Kidney glomerular epithelial cell (primary cell): ENCODE results near the gene SLIT3.

Source experiments
- DNase-seq: peaks from one replicate; lab custom pipeline; 2025; lab: John Stamatoyannopoulos, UW

SLIT3 gene

DNA sequence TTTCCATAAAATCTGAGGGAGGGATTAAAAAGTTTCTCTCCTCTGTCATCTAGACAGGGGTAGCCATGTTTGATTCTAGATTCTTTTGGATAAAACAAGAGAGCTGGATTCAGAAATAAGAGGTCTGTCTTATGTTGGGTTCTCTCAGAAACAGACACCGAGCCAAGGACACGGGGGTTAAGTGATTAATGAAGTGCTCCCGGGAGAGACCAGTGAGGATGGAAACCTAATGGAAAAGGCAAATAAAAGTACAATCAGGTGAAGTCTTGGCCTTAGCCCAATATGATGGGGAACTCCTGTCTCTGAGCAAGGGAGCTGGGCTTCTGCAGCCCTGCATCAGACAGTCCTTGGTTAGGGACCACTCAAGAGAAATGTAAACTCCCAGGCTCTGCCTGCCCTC, 413.0 kb downstream of the SLIT3 start:
- no peak for DNase-seq

GRCh38 chr5:168886157-168886556, 414.8 kb downstream of the SLIT3 start:
- no peak for DNase-seq

- no peak for DNase-seq
Measured at GRCh38 chr5:168885324-168886120, 415.4 kb downstream of the SLIT3 start.

- no peak for DNase-seq
Measured at GRCh38 chr5:168883991-168884390, 416.9 kb downstream of the SLIT3 start.

- no peak for DNase-seq
Measured at GRCh38 chr5:168883281-168883741, 417.6 kb downstream of the SLIT3 start.

- no peak for DNase-seq
Measured at GRCh38 chr5:168882283-168882682, 418.7 kb downstream of the SLIT3 start.

DNA sequence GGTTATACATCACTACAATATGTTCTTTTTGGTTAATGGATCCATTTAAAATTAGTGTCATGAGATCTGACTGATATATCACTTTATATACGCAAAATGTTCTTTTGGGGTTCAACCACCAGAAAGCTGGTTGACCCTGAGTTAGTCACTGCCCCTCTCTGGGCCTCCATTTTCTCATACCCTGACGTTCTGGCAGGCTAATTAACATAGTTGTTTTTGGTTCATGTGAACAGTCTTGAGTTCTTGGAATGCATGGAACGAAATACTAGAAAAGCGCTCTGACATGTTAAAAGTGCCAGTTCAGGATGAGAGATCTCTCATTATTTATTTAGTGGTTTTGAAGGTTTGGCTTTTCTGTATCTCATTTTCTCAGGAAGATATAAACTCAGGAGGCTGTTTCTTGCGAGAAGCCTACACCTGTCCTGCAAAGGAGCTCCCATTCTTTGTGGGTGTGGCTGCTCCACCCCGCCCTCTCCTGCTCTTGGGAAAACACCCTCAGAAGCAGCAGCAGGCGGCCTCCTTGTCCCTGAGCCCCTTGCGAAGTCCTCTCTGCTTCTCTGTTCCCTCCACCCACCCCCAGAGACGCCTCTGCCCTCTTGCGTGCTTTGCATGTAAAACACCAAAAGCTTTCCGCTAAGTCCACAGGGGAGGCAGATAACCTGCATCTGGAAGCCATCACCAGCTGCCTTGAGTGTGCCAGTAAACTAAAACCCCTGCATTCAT, 419.4 kb downstream of the SLIT3 start:
- peak; percentile 47 for DNase-seq

DNA sequence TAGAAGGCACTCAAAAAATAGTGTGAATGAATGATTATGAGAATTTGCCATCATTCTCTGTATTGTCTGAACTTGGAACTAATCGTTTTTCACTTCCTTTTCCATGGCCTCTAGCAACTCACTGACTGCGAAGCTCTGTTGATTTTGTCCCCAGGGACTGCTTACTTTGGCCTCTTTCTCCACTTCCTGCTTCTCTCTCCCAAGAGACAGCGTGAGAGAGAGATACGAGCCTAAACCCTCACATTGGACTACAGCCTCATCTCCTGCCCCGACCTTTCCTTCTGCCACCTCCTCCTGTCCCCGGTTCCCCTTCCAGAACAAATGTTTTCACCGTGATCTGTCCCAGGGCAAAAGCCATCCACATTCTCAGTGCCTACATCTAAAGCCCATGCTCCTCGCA, 421.0 kb downstream of the SLIT3 start:
- DNase-seq, result peak; percentile 15

- no peak for DNase-seq
Measured at GRCh38 chr5:168879331-168879730, 421.6 kb downstream of the SLIT3 start.

GRCh38 chr5:168878135-168878745, 422.7 kb downstream of the SLIT3 start:
- no peak for DNase-seq

DNA sequence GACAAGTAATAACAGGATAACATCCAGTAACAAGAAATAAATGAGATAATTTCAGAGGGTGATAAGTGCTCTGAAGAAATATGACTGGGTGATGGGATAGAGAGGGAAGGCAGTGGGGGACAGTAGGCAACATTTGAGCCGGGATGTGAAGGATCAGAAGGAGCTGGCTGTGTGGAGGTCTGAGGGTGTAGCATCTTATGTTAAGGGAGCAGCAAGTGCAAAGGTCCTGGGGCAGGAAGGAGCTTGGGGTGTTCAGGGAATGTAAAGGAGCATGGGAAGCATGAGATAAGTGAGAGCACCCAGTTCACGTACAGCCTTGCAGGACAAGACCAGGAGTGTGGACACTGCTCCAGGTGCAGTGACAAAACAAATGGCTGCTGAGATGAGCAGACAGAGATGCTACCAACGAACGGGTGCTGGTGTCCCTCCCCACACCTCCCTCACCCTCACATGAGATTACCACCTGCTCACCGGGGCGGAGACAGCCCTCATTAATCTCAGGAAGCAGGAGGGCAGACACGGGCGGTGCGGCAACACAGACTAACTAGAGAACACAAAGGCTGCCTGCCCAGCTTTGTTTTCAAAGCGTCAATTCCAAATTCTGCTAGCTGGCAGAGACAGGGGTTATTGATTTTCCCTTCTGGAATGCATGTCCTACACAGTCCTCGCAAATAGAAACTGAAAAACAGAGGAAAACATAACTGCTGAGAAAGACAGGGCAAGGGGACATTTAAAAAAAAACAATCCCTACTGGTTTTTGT, 423.6 kb downstream of the SLIT3 start:
- peak; percentile 4 for DNase-seq

DNA sequence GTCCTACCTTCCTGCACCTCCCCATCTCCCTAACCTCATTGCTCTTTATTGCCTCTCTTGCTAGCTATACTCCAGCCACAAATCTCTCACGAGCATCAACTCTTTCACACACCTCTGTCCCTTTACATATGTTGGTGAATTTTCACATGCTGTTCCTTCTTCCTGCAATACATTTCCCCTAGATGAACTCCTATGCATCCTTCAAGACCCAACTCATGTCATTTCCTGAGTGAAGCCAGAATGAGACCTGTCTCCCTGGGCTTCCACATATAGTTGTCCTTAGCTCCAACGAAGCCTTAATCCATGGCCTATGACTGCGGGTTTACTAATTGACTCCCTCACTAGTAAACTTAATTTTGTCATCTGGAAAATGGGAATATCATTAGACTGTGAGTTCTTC, 424.5 kb downstream of the SLIT3 start:
- DNase-seq, result no peak

DNA sequence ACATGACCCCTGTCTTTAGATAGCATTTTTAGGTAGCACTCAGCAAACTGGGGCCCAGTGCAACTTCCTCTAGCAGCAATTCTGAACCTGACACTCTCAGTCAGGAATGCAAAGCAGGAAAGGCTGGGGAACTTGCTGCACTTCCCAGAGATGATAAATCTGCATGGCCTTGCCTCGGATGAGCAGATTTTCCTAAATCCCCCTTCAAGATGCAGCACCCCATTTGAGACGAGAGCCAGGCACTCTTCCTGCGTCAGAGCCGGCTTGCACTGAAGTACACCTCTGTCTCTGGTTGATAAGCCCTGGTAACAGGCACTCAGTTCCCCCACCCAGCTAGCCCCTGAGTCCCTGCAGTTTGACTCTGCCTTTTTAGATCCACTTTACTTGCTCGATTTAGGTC, 425.1 kb downstream of the SLIT3 start:
- no peak for DNase-seq

- DNase-seq, result peak; percentile 20
Measured at GRCh38 chr5:168874713-168875380, 426.1 kb downstream of the SLIT3 start.

DNA sequence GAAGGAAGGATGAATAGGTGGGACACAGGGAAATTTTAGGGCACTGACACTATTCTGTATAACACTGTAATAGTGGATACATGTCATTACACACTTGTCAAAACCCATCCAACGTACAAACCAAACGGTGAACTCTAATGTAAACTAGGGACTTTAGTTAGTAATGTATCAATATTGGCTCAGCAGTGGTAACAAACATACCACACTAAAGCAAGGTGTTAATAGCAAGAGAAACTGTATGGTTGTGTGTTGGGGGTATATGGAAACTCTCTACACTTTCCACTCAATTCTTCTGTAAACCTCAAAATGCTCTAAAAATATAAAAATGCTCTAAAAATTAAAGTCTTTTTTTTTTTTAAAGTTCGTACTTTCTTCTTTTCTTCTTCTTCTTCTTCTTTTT, 428.7 kb downstream of the SLIT3 start:
- DNase-seq, result no peak

GRCh38 chr5:168870910-168871309, 430.0 kb downstream of the SLIT3 start:
- no peak for DNase-seq

DNA sequence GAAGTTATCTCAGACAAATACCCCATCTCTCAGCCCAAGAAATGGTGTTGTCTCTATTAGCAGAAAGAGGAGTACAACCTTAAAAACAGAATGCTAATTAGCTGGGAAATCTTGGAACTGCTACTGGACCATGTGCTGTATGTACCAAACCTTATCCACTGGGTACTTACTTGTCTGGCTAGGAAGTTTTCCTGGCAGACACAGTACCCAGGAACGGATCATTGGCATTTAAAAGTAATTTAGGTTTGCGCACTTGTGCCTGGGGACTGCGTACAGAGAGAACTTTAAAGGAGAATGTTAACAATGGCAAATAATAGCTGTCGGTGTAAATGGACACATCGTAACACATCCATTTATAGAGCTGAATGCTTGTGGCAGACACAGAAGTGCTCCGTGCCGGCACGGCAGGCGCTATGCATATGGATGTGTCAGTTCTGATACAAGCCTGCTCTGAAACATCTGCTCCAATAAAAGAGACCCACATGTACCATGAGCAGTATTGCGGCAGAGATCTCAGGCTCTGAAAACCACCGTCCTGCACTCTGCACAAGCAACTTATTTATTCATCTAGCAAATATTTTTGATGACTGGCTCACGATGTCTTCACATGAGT, 431.2 kb downstream of the SLIT3 start:
- no peak for DNase-seq

DNA sequence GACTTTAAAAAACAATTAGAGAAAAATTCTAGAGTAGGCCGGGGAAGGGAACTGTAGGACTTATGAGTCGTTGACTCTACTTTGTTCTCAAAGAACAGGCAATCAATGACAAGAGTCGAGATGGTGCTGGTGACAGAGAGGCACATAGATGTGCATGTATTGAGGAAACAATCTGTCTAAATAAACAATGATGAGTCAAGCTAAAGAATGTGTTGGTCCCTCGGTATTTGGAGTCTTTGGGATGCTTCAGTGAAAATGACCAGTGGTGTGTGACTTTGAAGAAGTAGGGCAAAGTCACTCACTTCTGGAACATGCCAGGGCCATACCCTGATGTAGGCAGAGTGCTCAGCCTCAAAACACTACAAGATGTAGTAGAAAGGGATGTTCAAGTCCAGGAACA, 433.7 kb downstream of the SLIT3 start:
- peak; percentile 81 for DNase-seq

GRCh38 chr5:168865968-168866367, 435.0 kb downstream of the SLIT3 start:
- DNase-seq, result no peak

GRCh38 chr5:168863021-168863420, 437.9 kb downstream of the SLIT3 start:
- no peak for DNase-seq

DNA sequence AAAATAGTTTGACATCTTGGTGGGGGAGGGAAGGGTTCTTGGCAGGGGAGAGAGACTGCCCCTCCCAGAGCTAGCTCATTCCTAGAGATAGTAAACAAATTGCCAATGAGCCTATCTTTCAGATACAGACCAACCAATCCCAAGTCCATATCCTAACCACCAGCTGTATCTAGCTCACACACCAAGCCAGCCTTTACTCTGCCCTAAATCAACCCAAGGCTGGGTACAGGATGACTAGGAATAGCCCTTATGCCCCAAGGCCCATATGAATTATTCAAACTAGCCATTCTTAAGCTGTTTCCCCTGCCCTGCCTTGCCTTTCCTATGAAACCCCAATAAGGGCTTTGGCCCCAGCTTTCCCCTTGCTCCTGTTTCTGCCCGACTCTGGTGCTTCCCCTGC, 440.4 kb downstream of the SLIT3 start:
- DNase-seq, result no peak
